Measurements from ENCODE around the gene NLRP2B.
"Not testable (repeated sequence)": the region's sequence is repeated elsewhere in the genome, so short reads cannot be mapped to it uniquely, and the experiment has no call there.

The NLRP2B gene

DNA sequence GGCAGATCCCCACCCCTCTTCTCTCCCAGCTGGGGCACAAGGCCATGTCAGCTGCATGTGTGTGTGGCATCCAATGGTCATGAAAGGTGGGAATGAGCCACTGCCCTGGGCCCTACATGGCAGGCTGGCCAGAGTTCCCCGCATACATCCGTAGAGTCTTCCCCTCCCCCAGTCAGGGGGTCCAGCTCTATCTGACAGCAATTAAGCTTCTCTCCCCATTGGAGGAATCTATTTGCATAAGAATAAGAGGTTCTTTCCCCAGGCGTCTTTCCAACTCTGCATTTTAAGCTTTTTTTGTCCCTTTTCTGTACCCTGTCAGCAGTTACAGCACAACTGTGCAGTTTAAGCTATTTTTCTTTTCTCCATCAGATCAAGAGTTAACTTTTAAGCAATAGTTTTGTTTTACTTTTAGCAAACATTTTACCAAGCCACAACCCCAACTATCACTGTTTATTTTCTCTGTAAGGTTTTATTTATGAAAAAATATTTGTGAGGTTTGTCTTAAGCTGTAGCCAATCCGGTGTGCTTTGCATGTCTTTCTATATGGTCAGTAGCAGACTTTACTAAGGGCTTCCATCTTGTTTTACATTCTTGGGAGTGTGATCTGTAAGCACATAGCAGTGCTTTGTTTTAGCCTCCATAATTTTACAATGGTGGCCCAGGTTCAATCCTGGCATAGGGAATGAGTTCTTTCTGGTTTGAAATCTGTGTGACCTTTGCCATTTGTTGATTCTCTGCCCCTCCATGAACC, 28.7 kb downstream of the NLRP2B start:
- no peaks in the 10 kb centered on the region for H3K27me3 ChIP-seq (replicated peaks; ENCODE audit: control insufficient read depth, insufficient read depth, low read length)
- TF ChIP-seq, protein P1, sequence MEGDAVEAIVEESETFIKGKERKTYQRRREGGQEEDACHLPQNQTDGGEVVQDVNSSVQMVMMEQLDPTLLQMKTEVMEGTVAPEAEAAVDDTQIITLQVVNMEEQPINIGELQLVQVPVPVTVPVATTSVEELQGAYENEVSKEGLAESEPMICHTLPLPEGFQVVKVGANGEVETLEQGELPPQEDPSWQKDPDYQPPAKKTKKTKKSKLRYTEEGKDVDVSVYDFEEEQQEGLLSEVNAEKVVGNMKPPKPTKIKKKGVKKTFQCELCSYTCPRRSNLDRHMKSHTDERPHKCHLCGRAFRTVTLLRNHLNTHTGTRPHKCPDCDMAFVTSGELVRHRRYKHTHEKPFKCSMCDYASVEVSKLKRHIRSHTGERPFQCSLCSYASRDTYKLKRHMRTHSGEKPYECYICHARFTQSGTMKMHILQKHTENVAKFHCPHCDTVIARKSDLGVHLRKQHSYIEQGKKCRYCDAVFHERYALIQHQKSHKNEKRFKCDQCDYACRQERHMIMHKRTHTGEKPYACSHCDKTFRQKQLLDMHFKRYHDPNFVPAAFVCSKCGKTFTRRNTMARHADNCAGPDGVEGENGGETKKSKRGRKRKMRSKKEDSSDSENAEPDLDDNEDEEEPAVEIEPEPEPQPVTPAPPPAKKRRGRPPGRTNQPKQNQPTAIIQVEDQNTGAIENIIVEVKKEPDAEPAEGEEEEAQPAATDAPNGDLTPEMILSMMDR (IDR thresholded peaks at IDR 0.05; ENCODE audit: insufficient read depth, low read length, poor library complexity, severe bottlenecking), result no peak
- no peak for DNase-seq (ENCODE audit: extremely low read depth, insufficient read length)
- no peak overlapping the region for H3K4me3 ChIP-seq (replicated peaks; ENCODE audit: low read depth, low read length)
- H3K36me3 ChIP-seq (ENCODE audit: control insufficient read depth, insufficient read depth, low read length), result no peaks in the 10 kb centered on the region

DNA sequence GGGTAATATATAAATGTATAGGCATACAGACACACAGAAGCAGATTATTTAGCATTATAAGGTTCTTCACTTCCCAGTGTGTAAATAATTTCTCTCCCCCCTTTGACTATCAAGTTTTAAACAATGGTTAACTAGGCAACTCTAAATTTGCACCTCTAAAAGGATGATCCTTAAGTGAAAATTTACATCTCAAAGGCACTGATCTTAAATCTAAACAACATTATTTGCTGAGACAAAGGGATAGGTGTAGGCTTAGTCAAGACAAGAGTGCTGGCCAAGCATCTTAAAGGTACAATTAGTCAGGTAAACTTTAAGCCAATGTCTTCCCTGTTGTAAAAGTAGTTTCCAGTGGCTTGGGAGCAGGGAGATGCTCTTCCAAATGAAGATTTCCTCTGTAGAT, 33.0 kb downstream of the NLRP2B start:
- DNase-seq (ENCODE audit: extremely low read depth, insufficient read length), result no peak
- Histone ChIP-seq H3K27me3 (replicated peaks; ENCODE audit: control insufficient read depth, insufficient read depth, low read length) (no peaks in the 10 kb centered on the region), H3K4me3 (replicated peaks; ENCODE audit: low read depth, low read length) (no peak overlapping the region), H3K36me3 (ENCODE audit: control insufficient read depth, insufficient read depth, low read length) (no peaks in the 10 kb centered on the region)
- TF ChIP-seq, protein P1 (IDR thresholded peaks at IDR 0.05; ENCODE audit: insufficient read depth, low read length, poor library complexity, severe bottlenecking), result no peak

DNA sequence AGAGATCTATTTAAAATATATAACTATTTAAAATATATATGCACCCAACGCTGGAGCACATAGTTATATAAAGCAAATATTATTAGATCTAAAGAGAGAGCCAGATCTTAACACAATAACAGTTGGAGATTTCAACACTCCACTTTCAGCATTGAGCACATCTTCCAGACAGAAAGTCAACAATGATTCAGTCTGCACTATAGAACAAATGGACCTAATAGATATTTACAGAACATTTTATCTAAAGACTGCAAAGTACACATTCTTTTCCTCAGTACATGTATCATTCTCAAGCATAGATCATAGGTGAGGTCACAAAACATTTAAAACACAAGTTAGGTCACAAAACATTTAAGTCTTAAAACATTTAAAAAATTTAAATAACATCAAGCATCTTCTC, 36.4 kb downstream of the NLRP2B start:
- TF ChIP-seq, protein P1 (IDR thresholded peaks at IDR 0.05; ENCODE audit: insufficient read depth, low read length, poor library complexity, severe bottlenecking), result no peak
- DNase-seq (ENCODE audit: extremely low read depth, insufficient read length), result no peak
- H3K27me3 ChIP-seq (replicated peaks; ENCODE audit: control insufficient read depth, insufficient read depth, low read length), result no peaks in the 10 kb centered on the region

DNA sequence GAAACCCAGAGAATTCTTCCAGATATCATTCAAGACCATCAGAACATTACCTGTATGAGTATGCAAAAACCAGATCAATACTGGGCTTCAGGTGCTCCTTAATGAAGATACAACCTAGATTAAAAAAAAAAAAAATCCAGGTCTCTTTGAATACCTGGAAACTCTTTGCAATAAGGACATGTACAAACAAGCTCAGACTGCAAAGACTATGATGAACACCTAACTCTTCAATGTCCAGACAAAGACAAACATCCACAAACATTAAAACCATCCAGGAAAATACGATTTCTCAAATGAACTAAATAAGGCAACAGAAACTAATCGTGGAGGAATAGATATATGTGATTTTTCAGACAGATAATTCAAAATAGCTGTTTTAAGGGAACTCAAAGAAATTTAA, 38.7 kb downstream of the NLRP2B start:
- Histone ChIP-seq H3K36me3 (ENCODE audit: control insufficient read depth, insufficient read depth, low read length) (no peaks in the 10 kb centered on the region), H3K27me3 (replicated peaks; ENCODE audit: control insufficient read depth, insufficient read depth, low read length) (no peaks in the 10 kb centered on the region), H3K4me3 (replicated peaks; ENCODE audit: low read depth, low read length) (no peak overlapping the region)
- TF ChIP-seq, protein P1 (IDR thresholded peaks at IDR 0.05; ENCODE audit: insufficient read depth, low read length, poor library complexity, severe bottlenecking), result no peak
- no peak for DNase-seq (ENCODE audit: extremely low read depth, insufficient read length)

More for the DNA sequence above, 36.4 kb downstream of the NLRP2B start:
- Histone ChIP-seq H3K36me3 (ENCODE audit: control insufficient read depth, insufficient read depth, low read length) (no peaks in the 10 kb centered on the region), H3K4me3 (replicated peaks; ENCODE audit: low read depth, low read length) (no peak overlapping the region)

DNA sequence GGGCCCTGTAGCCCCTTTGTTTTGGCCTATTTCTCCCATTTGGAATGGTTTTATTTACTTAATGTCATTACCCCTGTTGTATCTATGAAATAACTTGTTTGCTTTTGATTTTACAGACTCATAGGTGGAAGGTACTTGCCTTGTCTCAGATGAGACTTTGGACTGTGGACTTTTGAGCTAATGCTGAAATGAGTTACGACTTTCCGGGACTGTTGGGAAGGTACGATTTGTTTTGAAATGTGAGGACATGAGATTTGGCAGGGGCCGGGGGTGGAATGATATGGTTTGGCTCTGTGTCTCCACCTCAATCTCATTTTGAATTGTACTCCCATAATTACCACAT, 39.4 kb downstream of the NLRP2B start:
- no peak for DNase-seq (ENCODE audit: extremely low read depth, insufficient read length)
- TF ChIP-seq, protein P1 (IDR thresholded peaks at IDR 0.05; ENCODE audit: insufficient read depth, low read length, poor library complexity, severe bottlenecking), result no peak
- Histone ChIP-seq H3K36me3 (ENCODE audit: control insufficient read depth, insufficient read depth, low read length) (no peaks in the 10 kb centered on the region), H3K27me3 (replicated peaks; ENCODE audit: control insufficient read depth, insufficient read depth, low read length) (no peaks in the 10 kb centered on the region), H3K4me3 (replicated peaks; ENCODE audit: low read depth, low read length) (no peak overlapping the region)

DNA sequence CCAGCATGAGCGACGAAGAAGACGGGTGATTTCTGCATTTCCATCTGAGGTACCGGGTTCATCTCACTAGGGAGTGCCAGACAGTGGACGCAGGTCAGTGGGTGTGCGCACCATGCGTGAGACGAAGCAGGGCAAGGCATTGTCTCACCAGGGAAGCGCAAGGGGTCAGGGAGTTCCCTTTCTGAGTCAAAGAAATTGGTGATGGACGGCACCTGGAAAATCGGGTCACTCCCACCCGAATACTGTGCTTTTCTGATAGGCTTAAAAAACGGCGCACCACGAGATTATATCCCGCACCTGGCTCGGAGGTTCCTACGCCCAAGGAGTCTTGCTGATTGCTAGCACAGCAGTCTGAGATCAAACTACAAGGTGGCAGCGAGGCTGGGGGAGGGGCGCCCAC, 50.6 kb downstream of the NLRP2B start:
- not testable (repeated sequence) for H3K36me3 ChIP-seq (ENCODE audit: control insufficient read depth, insufficient read depth, low read length); H3K4me3 ChIP-seq (replicated peaks; ENCODE audit: low read depth, low read length); DNase-seq (ENCODE audit: extremely low read depth, insufficient read length)

More for the DNA sequence above, 50.6 kb downstream of the NLRP2B start:
- H3K27me3 ChIP-seq (replicated peaks; ENCODE audit: control insufficient read depth, insufficient read depth, low read length), result not testable (repeated sequence)
